ENCODE measurements around the gene SPATA9. TPM values are rescaled to one million over a fixed set of nuclear protein-coding genes. Genes with fewer than 3 reads are reported as not detected.

Gene SPATA9
- total and polyA plus RNA-seq, 11 donors = 0.17 to 0.99 (median 0.53) TPM; not detected in 7

- H3K36me3 ChIP-seq = no peaks in the 10 kb centered on the region
- 61 to 76% (median 68%) methylated on average over 2 of the region's 2 CpGs for WGBS, 4 donors
- peak in 1 of 4 donors; percentile 60 for ATAC-seq
- H3K27me3 ChIP-seq = no peaks in the 10 kb centered on the region
- peaks cover 0 to 34% (median 0%) of the 10 kb centered on the region in 12 donors for H3K4me1 ChIP-seq
- no peak for DNase-seq
- peak overlapping the region in 1 of 12 donors; percentile 70 for H3K27ac ChIP-seq
- H3K9me3 ChIP-seq = no peaks in the 10 kb centered on the region
- intact Hi-C loops (cut with DNase I) = loop anchor here in 2 of 10 donors (10.0 kb wide), 1 partner anchor 77 kb away; the partner anchor contains the start of genes ARSK (in 2 of the 2) and SKIC3 (in 2 of the 2)
- no peak overlapping the region for H3K4me3 ChIP-seq
- TF ChIP-seq CTCF (IDR thresholded peaks at IDR 0.05) = no peak
- TF ChIP-seq POLR2A (IDR thresholded peaks at IDR 0.05) = no peak
Measured at GRCh38 chr5:95631255-95631958, 51.4 kb downstream of the SPATA9 start.

GRCh38 chr5:95630394-95630917 is 52.3 kb downstream of the SPATA9 start:
- no peaks in the 10 kb centered on the region for H3K9me3 ChIP-seq
- WGBS, 4 donors = 93 to 97% (median 95%) methylated on average over 5 of the region's 5 CpGs
- H3K4me1 ChIP-seq = peaks cover 0 to 34% (median 0%) of the 10 kb centered on the region in 12 donors
- intact Hi-C loops (cut with DNase I) = loop anchor here in 2 of 10 donors (10.0 kb wide), 1 partner anchor 76 kb away; the partner anchor contains the start of genes ARSK (in 2 of the 2) and SKIC3 (in 2 of the 2)
- no peak overlapping the region for H3K4me3 ChIP-seq
- ATAC-seq (no peak), DNase-seq (no peak)
- no peaks in the 10 kb centered on the region for H3K36me3 ChIP-seq
- H3K27me3 ChIP-seq = no peaks in the 10 kb centered on the region
- H3K27ac ChIP-seq = peak overlapping the region in 1 of 12 donors; percentile 70
- no peak for TF ChIP-seq CTCF (IDR thresholded peaks at IDR 0.05)

GRCh38 chr5:95628933-95629332 is 53.9 kb downstream of the SPATA9 start:
- H3K4me3 ChIP-seq = no peak overlapping the region
- no peaks in the 10 kb centered on the region for H3K9me3 ChIP-seq
- no peak for DNase-seq
- no peak for ATAC-seq
- intact Hi-C loops (cut with DNase I) = no loop called here
- peaks cover 0 to 34% (median 0%) of the 10 kb centered on the region in 12 donors for H3K4me1 ChIP-seq
- WGBS, 4 donors = 78 to 94% (median 89%) methylated on average over 1 of the region's 1 CpG
- no peak for TF ChIP-seq CTCF (IDR thresholded peaks at IDR 0.05)
- no peak for TF ChIP-seq POLR2A (IDR thresholded peaks at IDR 0.05)
- H3K27me3 ChIP-seq = no peaks in the 10 kb centered on the region
- peak overlapping the region in 1 of 12 donors; percentile 51 for H3K27ac ChIP-seq
- H3K36me3 ChIP-seq = no peaks in the 10 kb centered on the region

- TF ChIP-seq CTCF (IDR thresholded peaks at IDR 0.05) (no peak), POLR2A (IDR thresholded peaks at IDR 0.05) (no peak)
- 85 to 95% (median 90%) methylated on average over 4 of the region's 4 CpGs for WGBS, 4 donors
- intact Hi-C loops (cut with DNase I) = no loop called here
- DNase-seq (no peak), ATAC-seq (no peak)
- Histone ChIP-seq H3K4me1 (peaks cover 0 to 34% (median 0%) of the 10 kb centered on the region in 12 donors), H3K27ac (peak overlapping the region in 1 of 12 donors; percentile 51), H3K27me3 (no peaks in the 10 kb centered on the region), H3K4me3 (no peak overlapping the region), H3K36me3 (no peaks in the 10 kb centered on the region), H3K9me3 (no peaks in the 10 kb centered on the region)
Measured at GRCh38 chr5:95627971-95628810, 54.6 kb downstream of the SPATA9 start.
